SU-DHL-6 (cell line): ENCODE data around the gene SPSB2.

Experiments
- H2AFZ ChIP-seq: fragments of 200-600 bp; sonication (generic); 2 replicates; pipeline ENCODE4 v1.6.1; 2014; ENCODE audit warnings: low read depth, mild to moderate bottlenecking, moderate library complexity, mixed read lengths, antibody characterized with exemption, low read length; ENCODE audit not compliant: severe bottlenecking
- H3F3A ChIP-seq: fragments of 200-600 bp; shearing (Covaris generic); 2 replicates; pipeline ENCODE4 v1.6.0; 2016; ENCODE audit warnings: antibody characterized with exemption, mild to moderate bottlenecking; ENCODE audit not compliant: insufficient read depth
- H3K27ac ChIP-seq: fragments of 200-600 bp; sonication (generic); 2 replicates; pipeline ENCODE4 v1.5.1; 2016; ENCODE audit warnings: low read depth, mild to moderate bottlenecking, low read length, moderate library complexity, mixed read lengths
- H3K27me3 ChIP-seq: fragments of 200-600 bp; sonication (generic), shearing (Covaris generic); 2 replicates; pipeline ENCODE4 v1.6.0; 2014; ENCODE audit warnings: mild to moderate bottlenecking, low read length
- H3K36me3 ChIP-seq: fragments of 200-600 bp; sonication (generic); 2 replicates; pipeline ENCODE4 v1.6.1; 2014; ENCODE audit warnings: mild to moderate bottlenecking, low read length, mixed read lengths
- H3K4me2 ChIP-seq: fragments of 300-600, 200-600 bp; shearing (Covaris generic), sonication (generic); 2 replicates; pipeline ENCODE4 v1.6.0; 2014; ENCODE audit warnings: low read length, low read depth, mild to moderate bottlenecking; ENCODE audit not compliant: poor library complexity, severe bottlenecking
- H3K4me3 ChIP-seq: fragments of 200-600 bp; sonication (generic); 2 replicates; pipeline ENCODE4 v1.5.1; 2014; ENCODE audit warnings: antibody characterized with exemption, low read length, mild to moderate bottlenecking, mixed read lengths; ENCODE audit not compliant: insufficient read depth, poor library complexity, severe bottlenecking
- H3K79me2 ChIP-seq: fragments of 200-600 bp; sonication (generic); 2 replicates; pipeline ENCODE4 v1.6.1; 2014; ENCODE audit warnings: mild to moderate bottlenecking, low read length, moderate library complexity; ENCODE audit not compliant: insufficient read depth
- H3K9ac ChIP-seq: fragments of 200-600 bp; sonication (generic); 2 replicates; pipeline ENCODE4 v1.7.0; 2014; ENCODE audit warnings: mild to moderate bottlenecking, low read length
- H3K9me2 ChIP-seq: fragments of 200-600 bp; sonication (generic); replicated peaks from 2 replicates; pipeline ENCODE4 v1.6.1; 2014; ENCODE audit warnings: low read length; ENCODE audit not compliant: insufficient read depth
- H3K9me3 ChIP-seq: fragments of 200-600 bp; sonication (generic); 2 replicates; pipeline ENCODE4 v1.6.1; 2014; ENCODE audit warnings: low read length, mixed read lengths; ENCODE audit not compliant: insufficient read depth
- H4K20me1 ChIP-seq: fragments of 200-600 bp; sonication (generic); 2 replicates; pipeline ENCODE4 v1.6.1; 2014; ENCODE audit warnings: low read depth, mild to moderate bottlenecking, antibody characterized with exemption, low read length, moderate library complexity, mixed read lengths
- EZH2phosphoT487 ChIP-seq: fragments of 200-600 bp; sonication (generic), shearing (Covaris generic); conservative IDR thresholded peaks from 2 replicates; pipeline ENCODE4 v1.6.1; 2018; ENCODE audit warnings: mild to moderate bottlenecking, antibody characterized with exemption, low read length, moderate library complexity, mixed read lengths
- TF ChIP-seq, protein P1 (sequence below): fragments of 200-600 bp; sonication (generic); IDR thresholded peaks from one replicate; pipeline ENCODE4 v1.5.1; 2017; ENCODE audit warnings: antibody characterized with exemption, mild to moderate bottlenecking, low read length, moderate library complexity; ENCODE audit not compliant: insufficient read depth, poor library complexity, severe bottlenecking

SPSB2 gene

DNA sequence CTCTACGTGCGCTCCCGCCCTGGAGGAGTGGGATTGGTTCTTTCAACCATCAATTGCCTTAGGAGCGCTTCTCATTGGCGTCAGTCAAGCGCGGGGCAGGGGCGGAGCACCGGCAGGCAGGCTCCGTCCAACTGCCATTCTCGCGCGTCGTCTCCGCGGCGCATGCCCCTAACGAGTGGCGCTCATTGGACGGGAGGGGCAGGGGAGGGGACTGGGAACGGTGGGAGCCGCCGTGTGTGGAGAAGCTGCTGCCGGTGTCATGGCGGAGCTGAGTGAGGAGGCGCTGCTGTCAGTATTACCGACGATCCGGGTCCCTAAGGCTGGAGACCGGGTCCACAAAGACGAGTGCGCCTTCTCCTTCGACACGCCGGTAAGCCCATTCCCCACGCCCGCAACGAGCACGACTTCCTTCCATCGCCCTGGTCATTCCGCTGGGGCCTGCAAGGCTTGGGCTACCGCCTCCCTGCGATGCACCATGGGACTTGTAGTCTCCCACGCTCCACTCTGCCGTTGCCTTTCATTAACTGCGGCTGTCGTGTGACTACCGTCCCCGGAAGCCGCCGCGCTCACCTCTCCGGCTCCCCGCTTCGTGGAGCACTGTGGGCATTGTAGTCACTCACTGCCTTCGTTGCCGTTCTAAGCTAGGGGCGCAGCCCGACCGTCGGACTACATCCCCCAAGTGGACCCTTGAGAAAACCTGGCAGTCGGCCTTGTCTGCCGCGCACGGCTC is 21.0 kb downstream of the SPSB2 start, which contains the start of gene USP5:
TSS of gene USP5 (plus strand) at position 230 of the 730 bp plus-strand sequence. CDS start at position 260, 30 bp downstream.
- Histone ChIP-seq H3K36me3 (no peaks in the 10 kb centered on the region), H3K4me2 (peak within 1 kb of the TSS; percentile 73), H3K9me3 (no peaks in the 10 kb centered on the region), H3K27me3 (no peaks in the 10 kb centered on the region), H4K20me1 (no peaks in the 10 kb centered on the region), H3K4me3 (peak within 1 kb of the TSS; percentile 87), H3K9me2 (no peaks in the 10 kb centered on the region), H3K79me2 (peaks cover 40% of the 10 kb centered on the region), H2AFZ (peak within 1 kb of the TSS; percentile 65), H3F3A (0 out of 2 replicates have a peak, but pooled peaks cover 4% of the 10 kb centered on the region), H3K27ac (peak within 1 kb of the TSS; percentile 83), H3K9ac (peak within 1 kb of the TSS; percentile 93)
- TF ChIP-seq, protein P1, sequence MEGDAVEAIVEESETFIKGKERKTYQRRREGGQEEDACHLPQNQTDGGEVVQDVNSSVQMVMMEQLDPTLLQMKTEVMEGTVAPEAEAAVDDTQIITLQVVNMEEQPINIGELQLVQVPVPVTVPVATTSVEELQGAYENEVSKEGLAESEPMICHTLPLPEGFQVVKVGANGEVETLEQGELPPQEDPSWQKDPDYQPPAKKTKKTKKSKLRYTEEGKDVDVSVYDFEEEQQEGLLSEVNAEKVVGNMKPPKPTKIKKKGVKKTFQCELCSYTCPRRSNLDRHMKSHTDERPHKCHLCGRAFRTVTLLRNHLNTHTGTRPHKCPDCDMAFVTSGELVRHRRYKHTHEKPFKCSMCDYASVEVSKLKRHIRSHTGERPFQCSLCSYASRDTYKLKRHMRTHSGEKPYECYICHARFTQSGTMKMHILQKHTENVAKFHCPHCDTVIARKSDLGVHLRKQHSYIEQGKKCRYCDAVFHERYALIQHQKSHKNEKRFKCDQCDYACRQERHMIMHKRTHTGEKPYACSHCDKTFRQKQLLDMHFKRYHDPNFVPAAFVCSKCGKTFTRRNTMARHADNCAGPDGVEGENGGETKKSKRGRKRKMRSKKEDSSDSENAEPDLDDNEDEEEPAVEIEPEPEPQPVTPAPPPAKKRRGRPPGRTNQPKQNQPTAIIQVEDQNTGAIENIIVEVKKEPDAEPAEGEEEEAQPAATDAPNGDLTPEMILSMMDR, result no peak
- no peak for TF ChIP-seq EZH2phosphoT487

DNA sequence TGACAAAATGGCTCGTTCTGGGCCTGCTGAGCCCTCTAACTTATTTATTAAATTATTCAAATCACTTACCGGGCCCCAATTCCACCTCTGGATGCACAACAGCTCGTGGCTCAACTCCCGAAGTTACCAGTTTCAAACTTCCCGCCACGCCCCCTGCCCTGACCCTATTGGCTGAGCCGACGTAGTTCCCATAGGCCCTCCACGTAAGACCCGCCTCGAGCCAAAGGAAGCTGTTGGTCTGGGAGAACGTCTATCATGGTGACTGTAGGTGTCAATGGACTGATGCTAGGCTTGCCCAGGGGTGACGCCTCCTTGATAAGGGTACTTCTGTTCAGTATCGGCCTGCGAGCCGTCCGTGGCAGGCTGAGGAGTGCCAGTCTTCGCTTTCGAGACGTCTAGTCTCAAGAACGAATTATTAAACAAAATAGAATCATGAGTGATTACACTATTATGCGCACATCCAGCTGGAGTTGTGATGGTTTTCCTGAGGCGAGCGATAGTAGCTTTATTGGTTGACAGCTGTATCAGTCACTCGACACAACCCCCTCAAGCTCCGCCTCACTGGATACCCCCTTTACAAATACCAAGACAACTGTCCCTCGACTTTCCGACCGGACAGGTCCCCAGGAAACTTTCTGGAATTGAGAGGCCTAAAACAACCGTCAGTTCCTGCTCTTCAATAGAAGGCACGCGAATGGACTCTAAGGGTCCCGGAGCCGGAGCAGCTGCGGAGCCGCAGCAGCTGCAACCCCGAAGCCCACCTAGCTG is 21.8 kb downstream of the SPSB2 start, which contains the start of gene CDCA3:
TSS of gene CDCA3 (minus strand) at position 134 of the 768 bp plus-strand sequence. CDS start 334 bp downstream, outside the sequence.
- Histone ChIP-seq H4K20me1 (no peaks in the 10 kb centered on the region), H3K27me3 (no peaks in the 10 kb centered on the region), H3K27ac (peak within 1 kb of the TSS; percentile 83), H3F3A (0 out of 2 replicates have a peak, but pooled peaks cover 4% of the 10 kb centered on the region), H3K4me2 (peak within 1 kb of the TSS; percentile 73), H3K4me3 (peak within 1 kb of the TSS; percentile 87), H2AFZ (peak within 1 kb of the TSS; percentile 65), H3K79me2 (peaks cover 40% of the 10 kb centered on the region), H3K9me2 (no peaks in the 10 kb centered on the region), H3K9ac (peak within 1 kb of the TSS; percentile 93), H3K9me3 (no peaks in the 10 kb centered on the region), H3K36me3 (no peaks in the 10 kb centered on the region)
- TF ChIP-seq, protein P1, result no peak
- no peak for TF ChIP-seq EZH2phosphoT487

DNA sequence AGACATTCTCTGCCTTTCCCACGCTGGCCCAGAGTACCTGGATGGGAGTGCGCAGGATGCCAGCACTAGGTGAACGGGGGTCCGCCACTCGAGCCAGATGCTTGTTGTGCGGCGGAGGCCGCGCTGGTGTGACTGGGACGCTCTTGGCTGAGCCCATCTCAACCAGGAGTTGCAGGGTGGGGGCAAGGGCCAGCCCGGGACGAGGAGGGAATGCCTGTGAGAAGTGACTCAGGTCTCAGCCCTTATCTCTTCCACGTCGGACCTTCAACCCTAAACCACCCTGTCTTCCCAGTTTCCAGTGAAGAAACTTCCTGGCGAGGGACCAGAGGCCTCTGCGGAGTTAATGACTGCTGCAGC is 22.3 kb downstream of the SPSB2 start:
- Histone ChIP-seq H3K27me3 (no peaks in the 10 kb centered on the region), H4K20me1 (no peaks in the 10 kb centered on the region), H3K9ac (peak overlapping the region; percentile 93), H3K36me3 (no peaks in the 10 kb centered on the region), H3F3A (0 out of 2 replicates have a peak, but pooled peaks cover 4% of the 10 kb centered on the region), H3K4me3 (peak overlapping the region; percentile 87), H3K27ac (peak overlapping the region; percentile 83), H3K79me2 (peaks cover 40% of the 10 kb centered on the region), H3K9me2 (no peaks in the 10 kb centered on the region), H2AFZ (peak overlapping the region; percentile 13), H3K9me3 (no peaks in the 10 kb centered on the region), H3K4me2 (peak overlapping the region; percentile 73)
- TF ChIP-seq, protein P1, result no peak
- TF ChIP-seq EZH2phosphoT487, result no peak
